Measurements from ENCODE around the gene LAMC2. TPM values are rescaled to one million over a fixed set of nuclear protein-coding genes. Genes with fewer than 3 reads are reported as not detected.

The LAMC2 gene
- total RNA-seq, 4 donors from 2014 or later, result 2.1 to 17.4 (median 4.4) TPM

- TF ChIP-seq CTCF (IDR thresholded peaks at IDR 0.05) (no peak), POLR2A (IDR thresholded peaks at IDR 0.05) (no peak)
- no peak for DNase-seq
- no peaks in the 10 kb centered on the region for H3K4me1 ChIP-seq
- no peak overlapping the region for H3K27ac ChIP-seq
- no peaks in the 10 kb centered on the region for H3K36me3 ChIP-seq
- no peaks in the 10 kb centered on the region for H3K9me3 ChIP-seq
- H3K4me3 ChIP-seq, result no peak overlapping the region
- H3K27me3 ChIP-seq, result no peaks in the 10 kb centered on the region
- intact Hi-C loops (cut with DNase I; ENCODE audit: low total_unique reads), result no loop called here
These were observed 61.0 kb downstream of the LAMC2 start for GRCh38 chr1:183247066-183247465.

- TF ChIP-seq CTCF (IDR thresholded peaks at IDR 0.05) (no peak), POLR2A (IDR thresholded peaks at IDR 0.05) (no peak)
- intact Hi-C loops (cut with DNase I; ENCODE audit: low total_unique reads), result no loop called here
- H3K4me3 ChIP-seq, result no peak overlapping the region
These were observed 61.4 kb downstream of the LAMC2 start for GRCh38 chr1:183247484-183247883.

DNA sequence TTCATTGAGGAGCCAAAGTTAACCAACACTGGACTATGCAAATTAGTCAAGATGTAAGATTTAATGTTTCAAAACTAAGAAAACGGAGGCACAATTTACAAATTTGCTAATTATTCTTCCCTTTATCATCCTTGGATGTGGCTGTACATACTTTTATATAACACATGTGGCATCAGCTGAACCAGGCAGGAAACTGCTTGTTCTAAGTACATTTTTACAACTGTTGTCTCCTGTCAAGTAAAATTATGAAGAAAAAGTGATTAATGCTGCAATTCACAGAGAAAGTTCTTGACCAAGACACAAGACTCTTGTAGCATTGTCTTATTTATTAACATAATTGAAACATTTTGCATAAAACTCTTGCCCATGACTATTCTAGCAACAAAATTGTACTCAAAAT lies 61.9 kb downstream of the LAMC2 start:
- intact Hi-C loops (cut with DNase I; ENCODE audit: low total_unique reads), result no loop called here
- H3K9me3 ChIP-seq, result no peaks in the 10 kb centered on the region
- no peak for TF ChIP-seq CTCF (IDR thresholded peaks at IDR 0.05)
- no peak for TF ChIP-seq POLR2A (IDR thresholded peaks at IDR 0.05)
- no peak overlapping the region for H3K4me3 ChIP-seq
- H3K36me3 ChIP-seq, result no peaks in the 10 kb centered on the region
- H3K27ac ChIP-seq, result no peak overlapping the region
- H3K4me1 ChIP-seq, result no peaks in the 10 kb centered on the region
- H3K27me3 ChIP-seq, result no peaks in the 10 kb centered on the region
- no peak for DNase-seq

More at GRCh38 chr1:183247484-183247883, 61.4 kb downstream of the LAMC2 start:
- DNase-seq, result no peak
- no peak overlapping the region for H3K27ac ChIP-seq
- no peaks in the 10 kb centered on the region for H3K27me3 ChIP-seq
- no peaks in the 10 kb centered on the region for H3K36me3 ChIP-seq
- no peaks in the 10 kb centered on the region for H3K4me1 ChIP-seq
- no peaks in the 10 kb centered on the region for H3K9me3 ChIP-seq

- TF ChIP-seq CTCF (IDR thresholded peaks at IDR 0.05), result no peak
- no peak for TF ChIP-seq POLR2A (IDR thresholded peaks at IDR 0.05)
- no peaks in the 10 kb centered on the region for H3K36me3 ChIP-seq
- no peak for DNase-seq
- H3K4me3 ChIP-seq, result no peak overlapping the region
- H3K27ac ChIP-seq, result no peak overlapping the region
- H3K4me1 ChIP-seq, result no peaks in the 10 kb centered on the region
- H3K9me3 ChIP-seq, result no peaks in the 10 kb centered on the region
- no peaks in the 10 kb centered on the region for H3K27me3 ChIP-seq
- intact Hi-C loops (cut with DNase I; ENCODE audit: low total_unique reads), result no loop called here
These were observed 63.1 kb downstream of the LAMC2 start for GRCh38 chr1:183248989-183249691.

- Histone ChIP-seq H3K27me3 (no peaks in the 10 kb centered on the region), H3K4me3 (no peak overlapping the region), H3K4me1 (no peaks in the 10 kb centered on the region), H3K27ac (no peak overlapping the region), H3K9me3 (no peaks in the 10 kb centered on the region), H3K36me3 (no peaks in the 10 kb centered on the region)
- intact Hi-C loops (cut with DNase I; ENCODE audit: low total_unique reads), result no loop called here
- TF ChIP-seq CTCF (IDR thresholded peaks at IDR 0.05) (no peak), POLR2A (IDR thresholded peaks at IDR 0.05) (no peak)
- no peak for DNase-seq
These were observed 63.9 kb downstream of the LAMC2 start for GRCh38 chr1:183249941-183250452.
